ENCODE data around the gene TMEM119. TPM values are rescaled to one million over a fixed set of nuclear protein-coding genes. Genes with fewer than 3 reads are reported as not detected.
"Not testable (repeated sequence)": the region's sequence is repeated elsewhere in the genome, so short reads cannot be mapped to it uniquely, and the experiment has no call there.

Gene TMEM119
- polyA plus RNA-seq, 4 donors: 0.67 to 12.3 (median 6.0) TPM

GRCh38 chr12:108621161-108621560 is 23.3 kb upstream of the TMEM119 start:
- H3K27ac ChIP-seq (ENCODE audit: low read depth in 1 of 3, low read length in 2 of 3): no peak overlapping the region
- no peaks in the 10 kb centered on the region for H3K36me3 ChIP-seq (ENCODE audit: control insufficient read depth in 3 of 3, insufficient read depth in 2 of 3, low read depth in 1 of 3, low read length in 3 of 3)
- no peak overlapping the region for H3K4me3 ChIP-seq (ENCODE audit: low read depth in 1 of 3, low read length in 3 of 3)
- no peak for FAIRE-seq
- no peaks in the 10 kb centered on the region for H3K4me1 ChIP-seq (ENCODE audit: control insufficient read depth in 3 of 3, insufficient read depth in 2 of 3, low read depth in 1 of 3, low read length in 2 of 3)
- H3K9me3 ChIP-seq (ENCODE audit: control insufficient read depth in 2 of 2, insufficient read depth in 1 of 2, low read depth in 1 of 2, low read length in 1 of 2): peaks cover 0 to under 1% of the 10 kb centered on the region in 2 donors
- H3K27me3 ChIP-seq (ENCODE audit: control insufficient read depth in 3 of 3, insufficient read depth in 3 of 3, low read length in 3 of 3): peaks cover 0 to 3% (median 0%) of the 10 kb centered on the region in 3 donors
- no peak for DNase-seq
- WGBS, 3 donors: 73 to 85% (median 73%) methylated on average over 3 of the region's 3 CpGs

GRCh38 chr12:108620236-108620879 is 22.5 kb upstream of the TMEM119 start:
- Histone ChIP-seq H3K4me1 (ENCODE audit: control insufficient read depth in 3 of 3, insufficient read depth in 2 of 3, low read depth in 1 of 3, low read length in 2 of 3) (no peaks in the 10 kb centered on the region), H3K27me3 (ENCODE audit: control insufficient read depth in 3 of 3, insufficient read depth in 3 of 3, low read length in 3 of 3) (peaks cover 0 to 3% (median 0%) of the 10 kb centered on the region in 3 donors), H3K4me3 (ENCODE audit: low read depth in 1 of 3, low read length in 3 of 3) (no peak overlapping the region), H3K27ac (ENCODE audit: low read depth in 1 of 3, low read length in 2 of 3) (no peak overlapping the region), H3K36me3 (ENCODE audit: control insufficient read depth in 3 of 3, insufficient read depth in 2 of 3, low read depth in 1 of 3, low read length in 3 of 3) (no peaks in the 10 kb centered on the region), H3K9me3 (ENCODE audit: control insufficient read depth in 2 of 2, insufficient read depth in 1 of 2, low read depth in 1 of 2, low read length in 1 of 2) (peaks cover 0 to 3% of the 10 kb centered on the region in 2 donors)
- no peak for DNase-seq
- FAIRE-seq: no peak
- 89 to 94% (median 92%) methylated on average over 10 of the region's 10 CpGs for WGBS, 3 donors

GRCh38 chr12:108619369-108620160 is 21.7 kb upstream of the TMEM119 start:
- Histone ChIP-seq H3K27me3 (ENCODE audit: control insufficient read depth in 3 of 3, insufficient read depth in 3 of 3, low read length in 3 of 3) (peaks cover 0 to 3% (median 0%) of the 10 kb centered on the region in 3 donors), H3K4me1 (ENCODE audit: control insufficient read depth in 3 of 3, insufficient read depth in 2 of 3, low read depth in 1 of 3, low read length in 2 of 3) (no peaks in the 10 kb centered on the region), H3K27ac (ENCODE audit: low read depth in 1 of 3, low read length in 2 of 3) (no peak overlapping the region), H3K36me3 (ENCODE audit: control insufficient read depth in 3 of 3, insufficient read depth in 2 of 3, low read depth in 1 of 3, low read length in 3 of 3) (no peaks in the 10 kb centered on the region), H3K4me3 (ENCODE audit: low read depth in 1 of 3, low read length in 3 of 3) (no peak overlapping the region), H3K9me3 (ENCODE audit: control insufficient read depth in 2 of 2, insufficient read depth in 1 of 2, low read depth in 1 of 2, low read length in 1 of 2) (peaks cover 0 to 3% of the 10 kb centered on the region in 2 donors)
- 59 to 76% (median 72%) methylated on average over 14 of the region's 14 CpGs for WGBS, 3 donors
- no peak for DNase-seq
- FAIRE-seq: no peak

- H3K4me3 ChIP-seq (ENCODE audit: low read depth in 1 of 3, low read length in 3 of 3); H3K4me1 ChIP-seq (ENCODE audit: control insufficient read depth in 3 of 3, insufficient read depth in 2 of 3, low read depth in 1 of 3, low read length in 2 of 3); H3K27ac ChIP-seq (ENCODE audit: low read depth in 1 of 3, low read length in 2 of 3); H3K36me3 ChIP-seq (ENCODE audit: control insufficient read depth in 3 of 3, insufficient read depth in 2 of 3, low read depth in 1 of 3, low read length in 3 of 3); FAIRE-seq; H3K27me3 ChIP-seq (ENCODE audit: control insufficient read depth in 3 of 3, insufficient read depth in 3 of 3, low read length in 3 of 3); DNase-seq; H3K9me3 ChIP-seq (ENCODE audit: control insufficient read depth in 2 of 2, insufficient read depth in 1 of 2, low read depth in 1 of 2, low read length in 1 of 2): not testable (repeated sequence)
- 84 to 93% (median 88%) methylated on average over 4 of the region's 4 CpGs for WGBS, 3 donors
These were observed 21.0 kb upstream of the TMEM119 start for GRCh38 chr12:108618953-108619274.

- Histone ChIP-seq H3K27me3 (ENCODE audit: control insufficient read depth in 3 of 3, insufficient read depth in 3 of 3, low read length in 3 of 3) (peaks cover 0 to 3% (median 0%) of the 10 kb centered on the region in 3 donors), H3K36me3 (ENCODE audit: control insufficient read depth in 3 of 3, insufficient read depth in 2 of 3, low read depth in 1 of 3, low read length in 3 of 3) (no peaks in the 10 kb centered on the region), H3K4me3 (ENCODE audit: low read depth in 1 of 3, low read length in 3 of 3) (no peak overlapping the region), H3K4me1 (ENCODE audit: control insufficient read depth in 3 of 3, insufficient read depth in 2 of 3, low read depth in 1 of 3, low read length in 2 of 3) (no peaks in the 10 kb centered on the region), H3K9me3 (ENCODE audit: control insufficient read depth in 2 of 2, insufficient read depth in 1 of 2, low read depth in 1 of 2, low read length in 1 of 2) (peaks cover 0 to 3% of the 10 kb centered on the region in 2 donors), H3K27ac (ENCODE audit: low read depth in 1 of 3, low read length in 2 of 3) (no peak overlapping the region)
- FAIRE-seq (no peak), DNase-seq (peak; percentile 66 to 86)
- 9 to 13% (median 12%) methylated on average over 16 of the region's 16 CpGs for WGBS, 3 donors
These were observed 20.4 kb upstream of the TMEM119 start for GRCh38 chr12:108618079-108618952.

GRCh38 chr12:108616941-108617858 is 19.3 kb upstream of the TMEM119 start:
- Histone ChIP-seq H3K4me1 (ENCODE audit: control insufficient read depth in 3 of 3, insufficient read depth in 2 of 3, low read depth in 1 of 3, low read length in 2 of 3) (no peaks in the 10 kb centered on the region), H3K36me3 (ENCODE audit: control insufficient read depth in 3 of 3, insufficient read depth in 2 of 3, low read depth in 1 of 3, low read length in 3 of 3) (no peaks in the 10 kb centered on the region), H3K27me3 (ENCODE audit: control insufficient read depth in 3 of 3, insufficient read depth in 3 of 3, low read length in 3 of 3) (peaks cover 0 to 3% (median 0%) of the 10 kb centered on the region in 3 donors), H3K27ac (ENCODE audit: low read depth in 1 of 3, low read length in 2 of 3) (peak overlapping the region in 1 of 3 donors; percentile 67), H3K9me3 (ENCODE audit: control insufficient read depth in 2 of 2, insufficient read depth in 1 of 2, low read depth in 1 of 2, low read length in 1 of 2) (peaks cover 0 to 3% of the 10 kb centered on the region in 2 donors), H3K4me3 (ENCODE audit: low read depth in 1 of 3, low read length in 3 of 3) (no peak overlapping the region)
- DNase-seq (no peak), FAIRE-seq (no peak)
- WGBS, 3 donors: 64 to 76% (median 66%) methylated on average over 14 of the region's 14 CpGs

GRCh38 chr12:108616359-108616758 is 18.5 kb upstream of the TMEM119 start:
- H3K27me3 ChIP-seq (ENCODE audit: control insufficient read depth in 3 of 3, insufficient read depth in 3 of 3, low read length in 3 of 3): peaks cover 0 to 3% (median 0%) of the 10 kb centered on the region in 3 donors
- no peaks in the 10 kb centered on the region for H3K4me1 ChIP-seq (ENCODE audit: control insufficient read depth in 3 of 3, insufficient read depth in 2 of 3, low read depth in 1 of 3, low read length in 2 of 3)
- H3K36me3 ChIP-seq (ENCODE audit: control insufficient read depth in 3 of 3, insufficient read depth in 2 of 3, low read depth in 1 of 3, low read length in 3 of 3): no peaks in the 10 kb centered on the region
- 93 to 100% (median 96%) methylated on average over 2 of the region's 2 CpGs for WGBS, 3 donors
- peak overlapping the region in 1 of 3 donors; percentile 67 for H3K27ac ChIP-seq (ENCODE audit: low read depth in 1 of 3, low read length in 2 of 3)
- FAIRE-seq: no peak
- peaks cover 0 to 3% of the 10 kb centered on the region in 2 donors for H3K9me3 ChIP-seq (ENCODE audit: control insufficient read depth in 2 of 2, insufficient read depth in 1 of 2, low read depth in 1 of 2, low read length in 1 of 2)
- DNase-seq: no peak
- no peak overlapping the region for H3K4me3 ChIP-seq (ENCODE audit: low read depth in 1 of 3, low read length in 3 of 3)

All from small intestine (tissue), 7 donors.